ENCODE data around the gene SLC16A3. TPM values are rescaled to one million over a fixed set of nuclear protein-coding genes. Genes with fewer than 3 reads are reported as not detected.
"Not testable (repeated sequence)": the region's sequence is repeated elsewhere in the genome, so short reads cannot be mapped to it uniquely, and the experiment has no call there.

Gene SLC16A3
- total RNA-seq, 1 donor from 2014 or later, result 65.0 TPM

GRCh38 chr17:82245134-82246039 lies 16.5 kb downstream of the SLC16A3 start:
- no peak for DNase-seq (ENCODE audit: low spot score)

GRCh38 chr17:82246040-82246364 lies 17.2 kb downstream of the SLC16A3 start:
- no peak for DNase-seq (ENCODE audit: low spot score)

GRCh38 chr17:82246365-82247181 lies 17.7 kb downstream of the SLC16A3 start:
- DNase-seq (ENCODE audit: low spot score), result no peak

GRCh38 chr17:82247182-82247823 lies 18.5 kb downstream of the SLC16A3 start:
- no peak for DNase-seq (ENCODE audit: low spot score)

GRCh38 chr17:82247856-82248671 lies 19.2 kb downstream of the SLC16A3 start:
- DNase-seq (ENCODE audit: low spot score), result no peak

- DNase-seq (ENCODE audit: low spot score), result no peak
Measured at GRCh38 chr17:82248815-82249674, 20.2 kb downstream of the SLC16A3 start.

- DNase-seq (ENCODE audit: low spot score), result no peak
Measured at GRCh38 chr17:82249896-82250581, 21.2 kb downstream of the SLC16A3 start.

- no peak for DNase-seq (ENCODE audit: low spot score)
Measured at GRCh38 chr17:82250868-82251500, 22.1 kb downstream of the SLC16A3 start.

GRCh38 chr17:82252511-82253178 lies 23.8 kb downstream of the SLC16A3 start:
- DNase-seq (ENCODE audit: low spot score), result no peak

- no peak for DNase-seq (ENCODE audit: low spot score)
Measured at GRCh38 chr17:82253179-82253544, 24.3 kb downstream of the SLC16A3 start.

GRCh38 chr17:82254096-82254495 lies 25.3 kb downstream of the SLC16A3 start:
- DNase-seq (ENCODE audit: low spot score), result not testable (repeated sequence)

- not testable (repeated sequence) for DNase-seq (ENCODE audit: low spot score)
Measured at GRCh38 chr17:82254746-82255145, 25.9 kb downstream of the SLC16A3 start.

- DNase-seq (ENCODE audit: low spot score), result no peak
Measured at GRCh38 chr17:82255402-82255972, 26.6 kb downstream of the SLC16A3 start.

GRCh38 chr17:82256242-82256885 lies 27.5 kb downstream of the SLC16A3 start:
- DNase-seq (ENCODE audit: low spot score), result no peak

GRCh38 chr17:82257473-82257872 lies 28.6 kb downstream of the SLC16A3 start:
- DNase-seq (ENCODE audit: low spot score), result no peak

- DNase-seq (ENCODE audit: low spot score), result no peak
Measured at GRCh38 chr17:82258555-82258954, 29.7 kb downstream of the SLC16A3 start.

All from mesenteric fat pad (tissue), 1 donor.